ENCODE measurements around the gene RTKN2.

GRCh38 chr10:62185919-62186692, 82.5 kb downstream of the RTKN2 start:
- TF ChIP-seq, protein P1, sequence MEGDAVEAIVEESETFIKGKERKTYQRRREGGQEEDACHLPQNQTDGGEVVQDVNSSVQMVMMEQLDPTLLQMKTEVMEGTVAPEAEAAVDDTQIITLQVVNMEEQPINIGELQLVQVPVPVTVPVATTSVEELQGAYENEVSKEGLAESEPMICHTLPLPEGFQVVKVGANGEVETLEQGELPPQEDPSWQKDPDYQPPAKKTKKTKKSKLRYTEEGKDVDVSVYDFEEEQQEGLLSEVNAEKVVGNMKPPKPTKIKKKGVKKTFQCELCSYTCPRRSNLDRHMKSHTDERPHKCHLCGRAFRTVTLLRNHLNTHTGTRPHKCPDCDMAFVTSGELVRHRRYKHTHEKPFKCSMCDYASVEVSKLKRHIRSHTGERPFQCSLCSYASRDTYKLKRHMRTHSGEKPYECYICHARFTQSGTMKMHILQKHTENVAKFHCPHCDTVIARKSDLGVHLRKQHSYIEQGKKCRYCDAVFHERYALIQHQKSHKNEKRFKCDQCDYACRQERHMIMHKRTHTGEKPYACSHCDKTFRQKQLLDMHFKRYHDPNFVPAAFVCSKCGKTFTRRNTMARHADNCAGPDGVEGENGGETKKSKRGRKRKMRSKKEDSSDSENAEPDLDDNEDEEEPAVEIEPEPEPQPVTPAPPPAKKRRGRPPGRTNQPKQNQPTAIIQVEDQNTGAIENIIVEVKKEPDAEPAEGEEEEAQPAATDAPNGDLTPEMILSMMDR (IDR thresholded peaks at IDR 0.05) = no peak
- TF ChIP-seq POLR2AphosphoS5 (IDR thresholded peaks at IDR 0.05) (no peak), EP300 (IDR thresholded peaks at IDR 0.05) (no peak), POLR2A (IDR thresholded peaks at IDR 0.05) (no peak)
